Lung (tissue), 12 donors: Measurements from ENCODE around the gene ENOSF1. TPM values are rescaled to one million over a fixed set of nuclear protein-coding genes. Genes with fewer than 3 reads are reported as not detected.
A peak's percentile ranks its signal among the peaks of the same experiment; 100 is the strongest.

Experiments used
- ATAC-seq: fragments of 200-7000 bp; cut with Tn5 transposase; one replicate; pipeline ENCODE4 v1.9.1; 2020; ENCODE audit warnings: moderate number of reproducible peaks; ENCODE audit not compliant: insufficient read depth, low FRiP score
- DNase-seq, 3 donors: peaks; one replicate each; pipeline ENCODE4 v3.0.0-alpha.2; 2013 to 2017
- H3K27ac ChIP-seq, 2 donors: one replicate each; pipeline ENCODE4 v1.5.1; 2013; ENCODE audit warnings: mild to moderate bottlenecking in 2 of 2, moderate library complexity in 2 of 2, control low read depth in 1 of 2, inconsistent platforms in 1 of 2, low read depth in 1 of 2, low read length in 1 of 2
- H3K27me3 ChIP-seq, 3 donors: one replicate each; pipeline ENCODE4 v1.5.1; 2013; ENCODE audit warnings: low read length in 2 of 3; ENCODE audit not compliant: control insufficient read depth in 3 of 3, insufficient read depth in 3 of 3
- H3K36me3 ChIP-seq, 4 donors: one replicate each; pipeline ENCODE4 v1.5.1; 2013; ENCODE audit warnings: low read length in 4 of 4, mild to moderate bottlenecking in 1 of 4, moderate library complexity in 1 of 4; ENCODE audit not compliant: control insufficient read depth in 4 of 4, insufficient read depth in 4 of 4
- H3K4me1 ChIP-seq, 5 donors: one replicate each; pipeline ENCODE4 v1.5.1; 2013; ENCODE audit warnings: low read length in 5 of 5, mild to moderate bottlenecking in 2 of 5, moderate library complexity in 1 of 5; ENCODE audit not compliant: control insufficient read depth in 5 of 5, insufficient read depth in 5 of 5
- H3K4me3 ChIP-seq: one replicate; pipeline ENCODE4 v1.5.1; 2013; ENCODE audit warnings: mild to moderate bottlenecking, control low read depth, moderate library complexity
- H3K9ac ChIP-seq, 2 donors: one replicate each; pipeline ENCODE4 v1.5.1; 2013; ENCODE audit warnings: low read length in 2 of 2, control low read depth in 1 of 2; ENCODE audit not compliant: insufficient read depth in 1 of 2
- H3K9me3 ChIP-seq, 4 donors: one replicate each; pipeline ENCODE4 v1.5.1; 2013; ENCODE audit warnings: low read length in 3 of 4, mild to moderate bottlenecking in 1 of 4, moderate library complexity in 1 of 4; ENCODE audit not compliant: control insufficient read depth in 4 of 4, insufficient read depth in 3 of 4
- WGBS, 2 donors: extraction: QIAGEN DNeasy Blood & Tissue Kit; methylation state at CpG; one replicate each; pipeline ENCODE4 v1.1.7; 2013; 5-methylcytosine and 5-hydroxymethylcytosine counted together
- polyA plus RNA-seq, 2 donors: library from polyadenylated mRNA; stranded (reverse); fragments of 200-250 nt; gene quantifications; one replicate each; pipeline ENCODE4 v1.2.1, GENCODE V29; 2013
- total RNA-seq, 2 donors: library from RNA; depleted of rRNA in 1 of 2; stranded (reverse); fragments of >200 nt in 1 of 2; gene quantifications; one replicate each; pipeline ENCODE4 v1.2.1, GENCODE V29; 2014 to 2021
- TF ChIP-seq, protein P1 (sequence below): IDR thresholded peaks from 2 replicates; pipeline ENCODE4 v1.5.1; 2012; ENCODE audit warnings: mild to moderate bottlenecking; ENCODE audit errors: control extremely low read depth, extremely low read depth
- donor health status: control.
- donor health status: control.
- donor health status: Bipolar disorder and iron deficiency.
- donor health status: healthy.
- donor health status: DM: yes; HTN: yes; CAD: no.

ENOSF1 gene
- total and polyA plus RNA-seq, 4 donors, result 26.9 to 122 (median 101) TPM

DNA sequence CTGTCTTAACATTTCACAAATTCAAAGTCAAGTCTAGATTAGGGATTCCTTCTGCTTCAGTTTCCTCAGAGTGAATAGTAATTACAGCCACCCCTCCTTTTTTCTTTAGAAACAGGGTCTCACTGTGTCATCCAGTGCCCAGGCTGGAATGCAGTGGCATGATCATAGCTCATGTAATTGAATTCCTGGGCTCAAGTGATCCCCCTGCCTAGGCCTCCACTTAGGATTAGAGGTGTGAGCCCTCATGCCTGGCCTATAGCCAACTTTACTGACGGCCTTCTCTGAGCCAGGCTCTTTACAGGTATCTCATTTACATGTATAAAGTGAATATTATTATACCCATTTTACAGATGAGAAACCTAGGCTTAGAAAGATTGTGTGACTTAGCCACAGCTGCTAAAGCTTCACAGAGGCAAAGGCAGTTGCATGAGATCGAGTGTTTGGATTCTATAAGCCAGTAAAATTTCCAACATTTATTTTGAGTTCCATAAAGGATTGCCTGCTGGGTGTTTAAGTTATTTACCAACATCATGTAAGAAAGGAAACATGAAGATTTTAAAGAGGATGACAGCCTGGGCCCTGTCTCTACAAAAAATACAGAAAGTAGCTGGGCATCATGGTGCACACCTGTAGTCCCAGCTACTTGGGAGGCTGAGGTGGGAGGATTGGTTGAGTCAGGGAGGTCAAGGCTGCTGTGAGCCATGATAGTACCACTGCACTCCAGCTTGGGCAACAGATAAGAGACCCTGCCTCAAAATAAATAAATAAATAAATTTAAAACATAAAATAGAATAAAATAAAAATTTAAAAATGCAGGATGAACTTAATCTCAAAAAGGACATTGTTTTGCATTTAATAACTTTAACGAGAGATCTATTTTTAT is 1.8 kb downstream of the ENOSF1 start:
- peak in 2 of 3 donors; percentile 51 to 55 for DNase-seq
- H3K36me3 ChIP-seq, result peaks cover 0 to 5% (median 0%) of the 10 kb centered on the region in 4 donors
- no peak overlapping the region for H3K9ac ChIP-seq
- no peak for ATAC-seq
- H3K4me3 ChIP-seq, result no peak overlapping the region
- H3K4me1 ChIP-seq, result peaks cover 0 to 19% (median 5%) of the 10 kb centered on the region in 5 donors
- WGBS, 2 donors, result 77 to 79% methylated on average over 3 of the region's 3 CpGs
- H3K27ac ChIP-seq, result peak overlapping the region in 1 of 2 donors; percentile 52
- H3K27me3 ChIP-seq, result no peaks in the 10 kb centered on the region
- H3K9me3 ChIP-seq, result no peaks in the 10 kb centered on the region
- TF ChIP-seq, protein P1, sequence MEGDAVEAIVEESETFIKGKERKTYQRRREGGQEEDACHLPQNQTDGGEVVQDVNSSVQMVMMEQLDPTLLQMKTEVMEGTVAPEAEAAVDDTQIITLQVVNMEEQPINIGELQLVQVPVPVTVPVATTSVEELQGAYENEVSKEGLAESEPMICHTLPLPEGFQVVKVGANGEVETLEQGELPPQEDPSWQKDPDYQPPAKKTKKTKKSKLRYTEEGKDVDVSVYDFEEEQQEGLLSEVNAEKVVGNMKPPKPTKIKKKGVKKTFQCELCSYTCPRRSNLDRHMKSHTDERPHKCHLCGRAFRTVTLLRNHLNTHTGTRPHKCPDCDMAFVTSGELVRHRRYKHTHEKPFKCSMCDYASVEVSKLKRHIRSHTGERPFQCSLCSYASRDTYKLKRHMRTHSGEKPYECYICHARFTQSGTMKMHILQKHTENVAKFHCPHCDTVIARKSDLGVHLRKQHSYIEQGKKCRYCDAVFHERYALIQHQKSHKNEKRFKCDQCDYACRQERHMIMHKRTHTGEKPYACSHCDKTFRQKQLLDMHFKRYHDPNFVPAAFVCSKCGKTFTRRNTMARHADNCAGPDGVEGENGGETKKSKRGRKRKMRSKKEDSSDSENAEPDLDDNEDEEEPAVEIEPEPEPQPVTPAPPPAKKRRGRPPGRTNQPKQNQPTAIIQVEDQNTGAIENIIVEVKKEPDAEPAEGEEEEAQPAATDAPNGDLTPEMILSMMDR, result no peak

DNA sequence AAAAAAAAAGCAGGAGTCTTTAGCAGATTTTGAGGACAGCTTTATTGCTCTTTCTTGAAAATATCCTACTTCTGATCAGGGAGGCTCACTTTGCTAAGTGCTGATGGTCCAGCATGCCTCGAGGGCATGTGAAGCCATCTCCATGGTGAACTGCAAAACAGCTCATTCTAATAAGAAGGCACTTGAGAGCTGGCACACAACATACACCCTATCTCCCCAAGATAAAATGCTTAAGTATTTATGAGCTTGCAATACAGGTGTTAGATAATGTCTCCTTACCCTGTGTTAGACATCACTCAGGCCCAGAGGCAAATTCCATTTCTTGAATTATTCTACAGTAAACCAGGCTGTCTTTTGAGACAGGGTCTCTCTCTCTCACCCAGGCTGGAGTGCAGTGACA is 2.7 kb downstream of the ENOSF1 start:
- TF ChIP-seq, protein P1, result no peak
- H3K36me3 ChIP-seq, result peaks cover 0 to 5% (median 3%) of the 10 kb centered on the region in 4 donors
- no peak for ATAC-seq

DNA sequence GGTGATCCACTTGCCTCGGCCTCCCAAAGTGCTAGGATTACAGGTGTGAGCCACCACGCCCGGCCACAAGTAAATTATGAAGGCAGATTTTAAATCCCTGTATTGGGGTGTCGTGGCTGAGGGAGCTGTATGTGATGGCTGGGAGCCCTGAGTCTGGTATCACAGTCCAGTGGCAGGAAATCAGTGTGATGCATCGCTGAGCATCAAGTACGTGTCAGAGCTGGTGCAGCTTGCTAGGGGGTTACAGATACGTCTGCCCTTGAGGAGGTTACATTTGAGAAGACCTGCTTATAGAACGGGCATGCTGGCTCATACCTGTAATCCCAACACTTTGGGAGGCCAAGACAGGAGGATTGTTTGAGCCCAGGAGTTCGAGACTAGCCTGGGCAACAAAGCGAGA is 4.3 kb downstream of the ENOSF1 start:
- Histone ChIP-seq H3K4me1 (peaks cover 0 to 19% (median 5%) of the 10 kb centered on the region in 5 donors), H3K9ac (no peak overlapping the region), H3K27me3 (no peaks in the 10 kb centered on the region), H3K4me3 (no peak overlapping the region), H3K9me3 (no peaks in the 10 kb centered on the region), H3K36me3 (peaks cover 0 to 5% (median 3%) of the 10 kb centered on the region in 4 donors), H3K27ac (no peak overlapping the region)
- no peak for DNase-seq
- no peak for ATAC-seq
- TF ChIP-seq, protein P1, result no peak
- 92 to 96% methylated on average over 10 of the region's 10 CpGs for WGBS, 2 donors

More for the DNA sequence above, 2.7 kb downstream of the ENOSF1 start:
- H3K27me3 ChIP-seq, result no peaks in the 10 kb centered on the region
- H3K4me3 ChIP-seq, result no peak overlapping the region
- no peak overlapping the region for H3K9ac ChIP-seq
- H3K9me3 ChIP-seq, result no peaks in the 10 kb centered on the region
- DNase-seq, result no peak
- peaks cover 0 to 19% (median 5%) of the 10 kb centered on the region in 5 donors for H3K4me1 ChIP-seq
- WGBS, 2 donors, result 61 to 96% methylated on average over 1 of the region's 1 CpG
- H3K27ac ChIP-seq, result peak overlapping the region in 1 of 2 donors; percentile 52
